GM21526 (cell line): ENCODE measurements around the gene GDF11.
A peak's percentile ranks its signal among the peaks of the same experiment; 100 is the strongest.

Source experiments
- ATAC-seq: cut with Tn5 transposase; IDR thresholded peaks from one replicate; pipeline ENCODE4 v1.9.1; 2021; ENCODE audit warnings: moderate library complexity; ENCODE audit not compliant: unreplicated experiment, low FRiP score

GDF11 gene

GRCh38 chr12:55742719-55743405 lies at the start of gene GDF11:
Gene GDF11, plus strand, starts transcription at chr12:55743122. Its CDS starts 195 bp downstream, at chr12:55743317.
- peak; percentile 19 for ATAC-seq

- no peak for ATAC-seq
Measured at GRCh38 chr12:55693323-55694187, 49.4 kb upstream of the GDF11 start.

GRCh38 chr12:55694188-55694515 lies 48.8 kb upstream of the GDF11 start:
- ATAC-seq: no peak

GRCh38 chr12:55694651-55695050 lies 48.3 kb upstream of the GDF11 start:
- no peak for ATAC-seq

GRCh38 chr12:55695349-55695748 lies 47.6 kb upstream of the GDF11 start:
- no peak for ATAC-seq

GRCh38 chr12:55696141-55696540 lies 46.8 kb upstream of the GDF11 start:
- no peak for ATAC-seq

- no peak for ATAC-seq
Measured at GRCh38 chr12:55696796-55697462, 46.0 kb upstream of the GDF11 start.

- ATAC-seq: no peak
Measured at GRCh38 chr12:55697686-55698085, 45.2 kb upstream of the GDF11 start.

GRCh38 chr12:55698241-55698955 lies 44.5 kb upstream of the GDF11 start:
- ATAC-seq: no peak

- ATAC-seq: no peak
Measured at GRCh38 chr12:55698965-55699364, 44.0 kb upstream of the GDF11 start.

GRCh38 chr12:55699471-55700055 lies 43.4 kb upstream of the GDF11 start:
- no peak for ATAC-seq

- ATAC-seq: no peak
Measured at GRCh38 chr12:55700255-55701018, 42.5 kb upstream of the GDF11 start.

- no peak for ATAC-seq
Measured at GRCh38 chr12:55702861-55703260, 40.1 kb upstream of the GDF11 start.

GRCh38 chr12:55703288-55703687 lies 39.6 kb upstream of the GDF11 start:
- no peak for ATAC-seq

GRCh38 chr12:55703901-55704761 lies 38.8 kb upstream of the GDF11 start:
- no peak for ATAC-seq

- ATAC-seq: no peak
Measured at GRCh38 chr12:55704824-55705718, 37.9 kb upstream of the GDF11 start.

GRCh38 chr12:55705782-55706402 lies 37.0 kb upstream of the GDF11 start:
- no peak for ATAC-seq
